ENCODE measurements around the gene ARHGEF40.

The ARHGEF40 gene

GRCh38 chr14:21023817-21024584 lies 46.1 kb upstream of the ARHGEF40 start:
- ChIA-PET CTCF (interaction anchor here (1.2 to 3.2 kb wide), 2 partner anchors 9 to 16 kb away, joined by 6 to 12 read pairs; no protein-coding TSS in a partner anchor), POLR2A (interaction anchor here (1.0 to 1.9 kb wide), 3 partner anchors 9 to 48 kb away, joined by 3 to 9 read pairs (median 4); partner anchors contain the start of gene ARHGEF40)
- DNase-seq (ENCODE audit: extremely low spot score), result no peak

GRCh38 chr14:21024585-21025370 lies 45.3 kb upstream of the ARHGEF40 start, which contains the start of gene NDRG2:
Gene NDRG2, minus strand, starts transcription at chr14:21025061. Its CDS starts 1,746 bp downstream, at chr14:21023315.
- ChIA-PET POLR2A (interaction anchor here (1.0 to 1.9 kb wide), 3 partner anchors 10 to 47 kb away, joined by 3 to 9 read pairs (median 4); partner anchors contain the start of gene ARHGEF40), CTCF (interaction anchor here (3.2 kb wide), 1 partner anchor 10 kb away, joined by 12 read pairs; no protein-coding TSS in a partner anchor)
- peak; percentile 81 for DNase-seq (ENCODE audit: extremely low spot score)
- TF ChIP-seq CTBP1 (IDR thresholded peaks at IDR 0.05; ENCODE audit: borderline replicate concordance) (no peak), TARDBP (IDR thresholded peaks at IDR 0.05) (no peak), PKNOX1 (IDR thresholded peaks at IDR 0.05) (no peak), ARNT (IDR thresholded peaks at IDR 0.05) (no peak), L3MBTL2 (conservative IDR thresholded peaks at IDR 0.05) (0 out of 2 replicates have a peak, but pooled peaks have one; percentile 32)

More at GRCh38 chr14:21023817-21024584, 46.1 kb upstream of the ARHGEF40 start:
- TF ChIP-seq ARNT (IDR thresholded peaks at IDR 0.05) (no peak), CTBP1 (IDR thresholded peaks at IDR 0.05; ENCODE audit: borderline replicate concordance) (no peak), LEF1 (IDR thresholded peaks at IDR 0.05; ENCODE audit: borderline replicate concordance) (no peak), SP1 (IDR thresholded peaks at IDR 0.05) (no peak)

GRCh38 chr14:21025371-21026273 lies 44.5 kb upstream of the ARHGEF40 start:
- no peak for DNase-seq (ENCODE audit: extremely low spot score)
- ChIA-PET CTCF (interaction anchor here (1.0 to 3.2 kb wide), 4 partner anchors 11 to 78 kb away, joined by 3 to 12 read pairs (median 7); no protein-coding TSS in a partner anchor), POLR2A (interaction anchor here (1.0 to 1.9 kb wide), 4 partner anchors 11 to 46 kb away, joined by 3 to 9 read pairs (median 4); partner anchors contain the start of gene ARHGEF40)
- no peak for TF ChIP-seq TARDBP (IDR thresholded peaks at IDR 0.05)
- no peak for TF ChIP-seq NFRKB (IDR thresholded peaks at IDR 0.05)
- TF ChIP-seq HDGF (IDR thresholded peaks at IDR 0.05; ENCODE audit: borderline replicate concordance), result no peak
- TF ChIP-seq SUZ12 (IDR thresholded peaks at IDR 0.05), result no peak
- no peak for TF ChIP-seq FOXA1 (IDR thresholded peaks at IDR 0.05)
- TF ChIP-seq CTBP1 (IDR thresholded peaks at IDR 0.05; ENCODE audit: borderline replicate concordance), result no peak
- TF ChIP-seq SP1 (IDR thresholded peaks at IDR 0.05), result no peak
- no peak for TF ChIP-seq FOXM1 (IDR thresholded peaks at IDR 0.05; ENCODE audit: borderline replicate concordance)
- no peak for TF ChIP-seq PKNOX1 (IDR thresholded peaks at IDR 0.05)
- TF ChIP-seq FOXK2 (IDR thresholded peaks at IDR 0.05), result no peak
- TF ChIP-seq LEF1 (IDR thresholded peaks at IDR 0.05; ENCODE audit: borderline replicate concordance), result no peak
- TF ChIP-seq BHLHE40 (IDR thresholded peaks at IDR 0.05; ENCODE audit: borderline replicate concordance), result no peak
- no peak for TF ChIP-seq ARNT (IDR thresholded peaks at IDR 0.05)
- no peak for TF ChIP-seq L3MBTL2 (conservative IDR thresholded peaks at IDR 0.05)
- TF ChIP-seq ELF4 (IDR thresholded peaks at IDR 0.05), result no peak
- TF ChIP-seq ZNF384 (IDR thresholded peaks at IDR 0.05), result no peak

GRCh38 chr14:21026274-21026987 lies 43.7 kb upstream of the ARHGEF40 start:
- ChIA-PET CTCF (interaction anchor here (1.0 to 1.7 kb wide), 3 partner anchors 11 to 77 kb away, joined by 3 to 11 read pairs (median 3); no protein-coding TSS in a partner anchor), POLR2A (interaction anchor here (1.1 kb wide), 1 partner anchor 44 kb away, joined by 3 read pairs; the partner anchor contains the start of gene ARHGEF40)
- TF ChIP-seq TARDBP (IDR thresholded peaks at IDR 0.05) (no peak), ZNF384 (IDR thresholded peaks at IDR 0.05) (no peak), FOXA1 (IDR thresholded peaks at IDR 0.05) (no peak), SP1 (IDR thresholded peaks at IDR 0.05) (no peak), ARNT (IDR thresholded peaks at IDR 0.05) (no peak), FOXM1 (IDR thresholded peaks at IDR 0.05; ENCODE audit: borderline replicate concordance) (no peak), FOXK2 (IDR thresholded peaks at IDR 0.05) (no peak), ELF4 (IDR thresholded peaks at IDR 0.05) (no peak)
- DNase-seq (ENCODE audit: extremely low spot score), result no peak

- no peak for DNase-seq (ENCODE audit: extremely low spot score)
- TF ChIP-seq ARNT (IDR thresholded peaks at IDR 0.05) (no peak), PKNOX1 (IDR thresholded peaks at IDR 0.05) (no peak), SP1 (IDR thresholded peaks at IDR 0.05) (no peak), FOXM1 (IDR thresholded peaks at IDR 0.05; ENCODE audit: borderline replicate concordance) (no peak), ZNF384 (IDR thresholded peaks at IDR 0.05) (no peak), TARDBP (IDR thresholded peaks at IDR 0.05) (no peak)
- CTCF ChIA-PET, result interaction anchor here (1.0 to 1.7 kb wide), 3 partner anchors 12 to 77 kb away, joined by 3 to 11 read pairs (median 3); no protein-coding TSS in a partner anchor
- POLR2A ChIA-PET, result no interaction called here
Observed at GRCh38 chr14:21026988-21027315, 43.2 kb upstream of the ARHGEF40 start.
